ENCODE data around the gene CLEC1B. TPM values are rescaled to one million over a fixed set of nuclear protein-coding genes. Genes with fewer than 3 reads are reported as not detected.

The CLEC1B gene
- total and polyA plus RNA-seq, 10 of the 15 experiments (the other 5 are each of a cell fraction or from before 2014, with no cell fraction given): not detected

- TF ChIP-seq ZBTB40 (IDR thresholded peaks at IDR 0.05; ENCODE audit: borderline replicate concordance) (no peak), RCOR1 (conservative IDR thresholded peaks at IDR 0.05; ENCODE audit: low read depth, low read length) (no peak), CEBPB (IDR thresholded peaks at IDR 0.05; ENCODE audit: borderline replicate concordance in 1 of 2, low read depth in 2 of 2, low read length in 2 of 2) (no peak)
Measured at GRCh38 chr12:9960590-9960989, 38.3 kb downstream of the CLEC1B start (continued).

GRCh38 chr12:9957834-9958233 is 41.1 kb downstream of the CLEC1B start:
- no peak for FAIRE-seq
- CTCF ChIA-PET: interaction anchor here (0.9 to 1.2 kb wide), 2 partner anchors 18 to 160 kb away, joined by 3 to 4 read pairs; no protein-coding TSS in a partner anchor
- POLR2A ChIA-PET: no interaction called here

More at GRCh38 chr12:9957834-9958233, 41.1 kb downstream of the CLEC1B start:
- BruUV-seq (replicated peaks): no TSS peak
- H4K20me1 ChIP-seq (ENCODE audit: control insufficient read depth, insufficient read depth): no peaks in the 10 kb centered on the region
- intact Hi-C loops (cut with micrococcal nuclease; ENCODE audit: unreplicated experiment) (no loop called here), in situ Hi-C loops (cut with MboI) (no loop called here)
- peaks cover 6% of the 10 kb centered on the region; the same call in 1 of the 2 replicates for H3K4me1 ChIP-seq (ENCODE audit: control insufficient read depth, insufficient read depth, low read length)
- H3K27ac ChIP-seq (ENCODE audit: control insufficient read depth, insufficient read depth): no peak overlapping the region
- H3K27me3 ChIP-seq (replicated peaks in 1 of 2; ENCODE audit: control insufficient read depth in 2 of 2, insufficient read depth in 2 of 2, low read length in 1 of 2): no peaks in the 10 kb centered on the region
- no peak overlapping the region for H2AFZ ChIP-seq (ENCODE audit: control insufficient read depth, low read depth, low read length)
- no peak for DNase-seq (ENCODE audit: low read depth, low spot score)
- H3K9ac ChIP-seq (ENCODE audit: control insufficient read depth, insufficient read depth, low read length): no peak overlapping the region
- H3K9me3 ChIP-seq (replicated peaks; ENCODE audit: control insufficient read depth, insufficient read depth, low read length): no peaks in the 10 kb centered on the region
- RAD21 ChIA-PET (ENCODE audit: unreplicated experiment): no interaction called here
- no peak for ATAC-seq
- no peaks in the 10 kb centered on the region for H3K79me2 ChIP-seq (ENCODE audit: control insufficient read depth, insufficient read depth, low read length)
- no peak for TF ChIP-seq ATF3 (IDR thresholded peaks at IDR 0.05; ENCODE audit: borderline replicate concordance, extremely low read depth, low read depth, low read length)
- no peak for TF ChIP-seq TBL1XR1 (IDR thresholded peaks at IDR 0.05; ENCODE audit: low read depth, low read length)
- no peak for TF ChIP-seq POLR2AphosphoS2 (IDR thresholded peaks at IDR 0.05; ENCODE audit: low read depth, low read length)
- TF ChIP-seq NR2C1 (IDR thresholded peaks at IDR 0.05): no peak
- TF ChIP-seq RFX5 (IDR thresholded peaks at IDR 0.05; ENCODE audit: low read depth, low read length): no peak
- TF ChIP-seq MXI1 (IDR thresholded peaks at IDR 0.05; ENCODE audit: low read depth, low read length): no peak
- no peak for TF ChIP-seq IRF5 (IDR thresholded peaks at IDR 0.05; ENCODE audit: borderline replicate concordance)
- no peak for TF ChIP-seq ZNF384 (IDR thresholded peaks at IDR 0.05; ENCODE audit: borderline replicate concordance, low read depth, low read length)
- TF ChIP-seq ZZZ3 (IDR thresholded peaks at IDR 0.05; ENCODE audit: control insufficient read depth, insufficient read length, low read depth): no peak
- TF ChIP-seq EP300 (IDR thresholded peaks at IDR 0.05; ENCODE audit: borderline replicate concordance in 1 of 2, control insufficient read depth in 1 of 2, low read depth in 2 of 2, low read length in 2 of 2): no peak
- no peak for TF ChIP-seq TCF12 (IDR thresholded peaks at IDR 0.05; ENCODE audit: low read depth, low read length)
- TF ChIP-seq JUNB (IDR thresholded peaks at IDR 0.05): no peak
- no peak for TF ChIP-seq MAX (IDR thresholded peaks at IDR 0.05; ENCODE audit: low read depth, low read length)
- H3K36me3 ChIP-seq (ENCODE audit: control insufficient read depth in 2 of 2, insufficient read depth in 2 of 2, low read length in 1 of 2): no peaks in the 10 kb centered on the region
- H3K4me2 ChIP-seq (ENCODE audit: control insufficient read depth, insufficient read depth): no peak overlapping the region
- SMC1A ChIA-PET (ENCODE audit: uncharacterized antibody, unreplicated experiment): interaction anchor here (1.0 kb wide), 1 partner anchor 13 kb away, joined by 3 read pairs; the partner anchor contains the start of gene CLEC12A
- H3K4me3 ChIP-seq: no peak overlapping the region
